Uterus (tissue), 4 donors: ENCODE data around the gene OR7C2. TPM values are rescaled to one million over a fixed set of nuclear protein-coding genes. Genes with fewer than 3 reads are reported as not detected.

ENCODE experiments used
- DNase-seq, 2 donors: peaks; one replicate each; pipeline ENCODE4 v3.0.0-alpha.2; 2019 to 2020
- H3K27ac ChIP-seq, 2 donors: fragments of 200-600 bp; sonication (generic); 1 replicate in 1 of 2; 2 replicates in 1 of 2; pipeline ENCODE4 v1.5.1; 2016 to 2018
- H3K27me3 ChIP-seq, 2 donors: fragments of 200-600 bp; sonication (generic); one replicate each; pipeline ENCODE4 v1.5.1; 2018 to 2019; ENCODE audit warnings: control low read depth in 1 of 2
- H3K36me3 ChIP-seq, 2 donors: fragments of 200-600 bp; sonication (generic); one replicate each; pipeline ENCODE4 v1.5.1; 2019; ENCODE audit warnings: control low read depth in 1 of 2
- H3K4me1 ChIP-seq, 2 donors: fragments of 200-600 bp; sonication (generic); one replicate each; pipeline ENCODE4 v1.5.1; 2018 to 2019; ENCODE audit warnings: control low read depth in 1 of 2
- H3K4me3 ChIP-seq, 2 donors: fragments of 200-600 bp; sonication (generic); 1 replicate in 1 of 2; 2 replicates in 1 of 2; pipeline ENCODE4 v1.5.1; 2018 to 2019; ENCODE audit warnings: mild to moderate bottlenecking in 1 of 2
- H3K9me3 ChIP-seq, 2 donors: fragments of 200-600 bp; sonication (generic); one replicate each; pipeline ENCODE4 v1.5.1; 2019; ENCODE audit warnings: control low read depth in 1 of 2
- CTCF ChIP-seq, 4 experiments: fragments of 200-600 bp in 2 of 4; fragments of 450-650 bp in 2 of 4; sonication (generic) in 2 of 4; IDR thresholded peaks; one replicate each; pipeline ENCODE4 v1.5.1; 2016 to 2019; ENCODE audit warnings: antibody characterized with exemption in 4 of 4, mild to moderate bottlenecking in 2 of 4, moderate library complexity in 1 of 4
- POLR2A ChIP-seq, 2 donors: fragments of 450-650 bp; IDR thresholded peaks; one replicate each; pipeline ENCODE4 v1.6.1; 2016; ENCODE audit warnings: antibody characterized with exemption in 2 of 2, mild to moderate bottlenecking in 1 of 2, moderate library complexity in 1 of 2
- intact Hi-C: fragments of 100-400 bp; cut with DNase I; formaldehyde crosslinking; loops from one replicate; pipeline ENCODE4 v1.15.1; 2023; ENCODE audit warnings: low total_unique reads
- total RNA-seq, 4 donors: library from RNA; depleted of rRNA in 3 of 4; stranded (reverse); fragments of >200 nt in 3 of 4; gene quantifications; one replicate each; pipeline versions ENCODE4 v1.1.0 to v1.2.4, GENCODE V29; 2014 to 2023
- donor health status: DM: yes; HTN: yes; CAD: no.

OR7C2 gene
- total RNA-seq, 4 donors from 2014 or later: not detected

GRCh38 chr19:14961956-14962685 is 20.8 kb downstream of the OR7C2 start:
- Histone ChIP-seq H3K36me3 (no peaks in the 10 kb centered on the region), H3K4me3 (no peak overlapping the region), H3K27ac (no peak overlapping the region), H3K4me1 (no peaks in the 10 kb centered on the region), H3K27me3 (no peaks in the 10 kb centered on the region), H3K9me3 (no peaks in the 10 kb centered on the region)
- DNase-seq: no peak
- no peak for TF ChIP-seq POLR2A (IDR thresholded peaks at IDR 0.05)
- TF ChIP-seq CTCF (IDR thresholded peaks at IDR 0.05): no peak
- intact Hi-C loops: no loop called here

GRCh38 chr19:14968247-14968646 is 27.0 kb downstream of the OR7C2 start:
- Histone ChIP-seq H3K4me1 (no peaks in the 10 kb centered on the region), H3K27me3 (no peaks in the 10 kb centered on the region), H3K4me3 (no peak overlapping the region), H3K9me3 (no peaks in the 10 kb centered on the region), H3K36me3 (no peaks in the 10 kb centered on the region), H3K27ac (no peak overlapping the region)
- TF ChIP-seq CTCF (IDR thresholded peaks at IDR 0.05) (no peak), POLR2A (IDR thresholded peaks at IDR 0.05) (no peak)
- intact Hi-C loops: no loop called here
- DNase-seq: no peak

GRCh38 chr19:14971474-14971873 is 30.2 kb downstream of the OR7C2 start:
- Histone ChIP-seq H3K4me3 (no peak overlapping the region), H3K36me3 (no peaks in the 10 kb centered on the region), H3K9me3 (no peaks in the 10 kb centered on the region), H3K27ac (no peak overlapping the region), H3K27me3 (no peaks in the 10 kb centered on the region), H3K4me1 (no peaks in the 10 kb centered on the region)
- intact Hi-C loops: no loop called here
- TF ChIP-seq POLR2A (IDR thresholded peaks at IDR 0.05) (no peak), CTCF (IDR thresholded peaks at IDR 0.05) (no peak)
- DNase-seq: no peak

GRCh38 chr19:14972676-14973075 is 31.4 kb downstream of the OR7C2 start:
- H3K27ac ChIP-seq: no peak overlapping the region
- no peaks in the 10 kb centered on the region for H3K4me1 ChIP-seq
- H3K36me3 ChIP-seq: no peaks in the 10 kb centered on the region
- H3K27me3 ChIP-seq: no peaks in the 10 kb centered on the region
- no peak overlapping the region for H3K4me3 ChIP-seq
- TF ChIP-seq POLR2A (IDR thresholded peaks at IDR 0.05): no peak
- intact Hi-C loops: no loop called here
- DNase-seq: no peak
- H3K9me3 ChIP-seq: no peaks in the 10 kb centered on the region

- H3K27me3 ChIP-seq: no peaks in the 10 kb centered on the region
These were observed 33.2 kb downstream of the OR7C2 start for GRCh38 chr19:14974488-14974887.

More at GRCh38 chr19:14974488-14974887, 33.2 kb downstream of the OR7C2 start:
- Histone ChIP-seq H3K27ac (no peak overlapping the region), H3K9me3 (no peaks in the 10 kb centered on the region), H3K4me1 (peaks cover 0 to 3% of the 10 kb centered on the region in 2 donors), H3K36me3 (no peaks in the 10 kb centered on the region), H3K4me3 (no peak overlapping the region)
- no peak for DNase-seq
- intact Hi-C loops: no loop called here
- TF ChIP-seq POLR2A (IDR thresholded peaks at IDR 0.05) (no peak), CTCF (IDR thresholded peaks at IDR 0.05) (no peak)
